Urothelium cell line (cell line): ENCODE measurements around the gene SPACA6.
"Not testable (repeated sequence)": the region's sequence is repeated elsewhere in the genome, so short reads cannot be mapped to it uniquely, and the experiment has no call there.

ENCODE experiments used
- DNase-seq: peaks from one replicate; pipeline ENCODE4 v3.0.0; 2011; ENCODE audit warnings: low spot score, mixed read lengths
- FAIRE-seq: peaks from 2 replicates; lab custom pipeline; 2011; peaks lifted over from hg19 to GRCh38; lab: Jason Lieb, UNC

SPACA6 gene

GRCh38 chr19:51733742-51734522 is 40.8 kb downstream of the SPACA6 start:
- no peak for FAIRE-seq
- no peak for DNase-seq

GRCh38 chr19:51735759-51736449 is 42.8 kb downstream of the SPACA6 start:
- no peak for FAIRE-seq
- DNase-seq = peak; percentile 49

- DNase-seq (no peak), FAIRE-seq (no peak)
Observed at GRCh38 chr19:51737389-51737788, 44.3 kb downstream of the SPACA6 start.

GRCh38 chr19:51737924-51738323 is 44.8 kb downstream of the SPACA6 start:
- FAIRE-seq = no peak

DNA sequence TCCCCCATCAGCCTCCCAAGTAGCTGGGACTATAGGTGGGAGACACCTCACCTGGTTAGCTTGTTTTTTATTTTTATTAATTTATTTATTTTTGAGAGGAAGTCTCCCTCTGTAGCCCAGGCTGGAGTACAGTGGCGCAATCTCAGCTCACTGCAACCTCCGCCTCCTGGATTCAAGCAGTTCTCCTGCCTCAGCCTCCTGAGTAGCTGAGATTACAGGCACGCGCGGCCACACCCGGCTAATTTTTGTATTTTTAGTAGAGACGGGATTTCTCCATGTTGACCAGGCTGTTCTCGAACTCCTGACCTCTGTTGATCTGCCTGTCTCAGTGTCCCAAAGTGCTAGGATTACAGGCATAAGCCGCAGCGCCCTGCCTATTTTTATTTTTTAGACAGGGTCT is 45.4 kb downstream of the SPACA6 start:
- not testable (repeated sequence) for DNase-seq, FAIRE-seq

More at GRCh38 chr19:51737924-51738323, 44.8 kb downstream of the SPACA6 start:
- no peak for DNase-seq

DNA sequence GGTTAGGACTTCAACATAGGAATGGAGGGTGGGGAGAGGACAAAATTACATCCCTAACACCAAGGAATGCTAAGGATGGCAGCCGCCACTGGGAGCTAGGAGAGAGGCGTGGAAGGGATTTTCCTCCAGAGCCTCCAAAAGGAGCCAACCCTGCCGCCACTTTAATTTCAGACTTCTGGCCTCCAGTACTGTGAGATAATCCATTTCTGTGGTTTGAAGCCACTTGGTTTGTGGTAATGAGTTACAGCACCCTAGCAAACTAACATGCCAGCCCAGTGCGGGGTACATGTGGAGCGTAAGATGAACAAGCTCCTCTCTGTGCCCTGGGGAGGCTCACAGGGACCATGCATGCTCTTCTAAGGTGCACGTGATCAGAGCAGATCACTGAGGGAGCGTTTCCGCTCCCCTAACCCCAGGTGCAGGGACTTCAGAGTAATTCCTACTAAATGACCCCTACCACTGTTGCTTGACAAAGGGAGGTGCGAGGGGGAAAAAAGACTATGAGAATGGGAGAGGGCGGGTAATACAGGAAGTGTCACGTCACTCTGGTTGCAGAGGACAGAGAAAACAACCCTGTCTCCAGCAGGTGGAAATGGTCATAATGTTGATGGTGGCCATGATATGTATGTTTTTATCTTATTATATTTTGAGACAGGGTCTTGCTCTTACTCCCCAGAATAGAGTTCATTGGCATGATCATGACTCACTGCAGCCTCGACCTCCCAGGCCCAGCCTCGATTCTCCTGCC is 46.5 kb downstream of the SPACA6 start:
- DNase-seq = no peak
- no peak for FAIRE-seq

DNA sequence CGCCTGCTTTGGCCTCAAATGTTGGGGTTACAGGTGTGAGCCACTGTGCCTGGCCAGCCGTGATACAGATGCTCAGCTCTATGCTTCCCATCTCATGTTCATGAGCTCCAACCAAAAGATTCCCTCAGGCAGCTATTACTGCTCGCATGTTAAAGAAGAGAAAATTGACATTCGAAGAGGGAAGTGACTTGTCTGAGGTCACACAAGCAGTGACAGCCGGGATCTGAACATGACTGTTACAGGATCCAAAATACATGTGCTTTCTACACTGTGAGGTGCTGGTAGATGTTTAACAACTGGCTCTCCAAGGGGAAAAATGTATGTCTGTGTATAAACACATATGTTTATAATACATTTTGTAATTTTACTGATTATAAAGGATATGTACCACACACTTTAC is 47.2 kb downstream of the SPACA6 start:
- no peak for FAIRE-seq
- no peak for DNase-seq

DNA sequence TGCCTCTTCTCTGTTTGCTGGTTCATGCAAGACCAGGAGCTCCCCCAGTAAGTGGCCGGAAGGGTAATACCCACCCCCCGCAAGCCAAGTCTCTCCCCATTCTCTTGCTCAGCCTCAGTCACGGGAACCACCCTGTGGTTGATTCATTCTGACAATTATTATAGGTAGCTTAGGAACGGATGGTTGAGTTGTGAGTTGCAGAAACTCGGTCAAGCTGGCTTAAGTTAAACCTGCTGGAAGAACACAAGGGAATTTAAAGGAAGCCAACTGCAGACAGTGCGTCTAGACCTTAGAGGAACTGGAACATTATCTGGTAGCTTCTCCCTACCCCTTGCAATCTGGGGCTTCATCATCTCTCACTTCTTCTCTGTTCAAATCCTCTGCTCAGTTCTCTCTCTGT is 49.7 kb downstream of the SPACA6 start:
- no peak for FAIRE-seq
- no peak for DNase-seq

DNA sequence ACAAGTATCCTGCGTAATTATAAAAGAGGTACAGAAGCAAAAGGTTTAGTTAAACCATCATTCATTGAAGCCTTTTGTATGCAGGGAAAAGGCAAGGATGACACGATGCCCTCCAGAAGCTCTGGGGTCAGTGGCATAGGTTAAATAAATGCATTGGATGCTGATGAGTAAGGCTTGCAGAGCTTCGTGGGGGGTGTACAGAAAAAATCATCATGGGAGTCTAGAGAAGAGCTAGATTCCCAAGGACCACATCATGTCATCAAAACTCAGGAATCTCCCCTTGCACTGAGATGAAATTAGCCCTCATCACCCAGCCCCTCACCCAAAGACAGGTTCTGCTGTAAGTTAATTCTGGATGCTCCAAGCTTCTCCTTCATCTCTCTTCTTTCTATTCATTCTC is 50.3 kb downstream of the SPACA6 start:
- DNase-seq (no peak), FAIRE-seq (no peak)

DNA sequence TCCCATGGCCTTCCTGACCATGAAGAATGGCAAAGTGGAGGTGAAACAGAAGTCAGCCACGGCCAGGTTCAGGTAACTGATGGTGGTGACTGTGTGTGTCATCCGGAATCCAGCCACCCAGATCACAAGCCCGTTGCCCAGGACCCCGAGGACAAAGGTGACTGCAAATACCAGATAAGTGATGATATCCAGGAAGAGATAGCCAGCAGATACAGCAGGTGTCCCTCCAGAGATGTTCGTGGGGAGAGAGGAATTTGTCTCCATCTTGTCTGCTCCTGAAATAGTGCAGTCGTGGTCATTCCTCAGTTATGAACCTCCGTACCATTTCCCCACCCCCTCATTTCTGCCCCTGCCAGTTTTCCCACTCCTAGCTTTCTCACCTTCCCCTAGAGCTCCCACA is 53.6 kb downstream of the SPACA6 start:
- DNase-seq (no peak), FAIRE-seq (no peak)

GRCh38 chr19:51749979-51750378 is 56.8 kb downstream of the SPACA6 start:
- FAIRE-seq = no peak
- DNase-seq = peak; percentile 57

DNA sequence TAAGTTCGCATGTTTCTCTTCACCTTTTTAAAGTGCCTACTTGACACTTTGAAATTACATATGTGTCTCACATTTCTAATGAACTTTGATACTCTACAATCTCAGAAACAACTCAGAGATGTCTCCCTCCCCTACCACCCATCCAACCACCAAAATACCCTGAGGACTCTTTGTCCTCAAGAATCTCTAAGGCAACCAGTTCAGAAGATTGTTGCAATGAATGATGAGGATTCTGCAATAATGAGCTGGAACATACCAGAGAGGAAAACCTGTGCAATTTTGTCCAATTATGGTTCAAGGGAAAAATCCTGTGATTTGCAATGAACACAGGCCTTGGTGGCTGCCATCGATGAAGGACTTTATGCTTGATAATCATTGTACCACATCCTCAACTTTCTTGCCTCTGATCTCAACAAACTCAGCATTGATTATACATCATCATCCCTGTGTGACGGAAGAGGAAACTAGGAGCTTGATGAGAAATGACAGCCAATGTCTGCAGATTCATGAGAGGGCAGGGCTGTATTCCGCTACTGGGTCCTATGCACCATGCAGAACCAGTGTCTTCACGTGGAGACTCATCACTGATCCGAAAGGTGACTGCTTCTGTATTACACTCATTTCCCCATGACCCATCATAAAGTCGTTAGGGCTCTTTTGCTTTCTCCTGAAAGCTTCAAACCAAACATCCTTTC is 57.4 kb downstream of the SPACA6 start:
- no peak for FAIRE-seq
- DNase-seq = no peak

DNA sequence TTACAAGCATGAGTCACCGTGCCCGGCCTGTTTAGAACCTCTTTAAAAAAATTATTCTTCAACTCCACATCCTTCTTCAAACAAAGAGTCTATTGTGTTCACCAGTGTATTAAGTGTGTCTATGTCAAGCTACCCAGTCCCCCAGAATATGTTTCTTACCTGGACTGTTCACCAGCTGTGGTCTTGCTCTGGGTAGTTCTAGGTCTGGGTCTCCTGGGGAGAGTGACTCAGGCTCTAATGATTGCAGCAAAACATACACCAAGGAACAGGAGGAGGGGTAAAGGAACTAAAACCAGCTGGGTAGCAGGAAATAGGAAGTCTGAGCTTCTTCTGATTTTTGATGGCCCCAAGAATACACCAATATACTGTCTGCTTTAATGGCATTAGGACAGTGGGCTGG is 58.5 kb downstream of the SPACA6 start, which contains the start of gene FPR1:
Gene FPR1, minus strand, starts transcription at position 224 of the 400 bp plus-strand sequence. CDS start 4,884 bp downstream, outside the sequence.
- FAIRE-seq (no peak), DNase-seq (peak; percentile 75)

GRCh38 chr19:51754109-51754508 is 61.0 kb downstream of the SPACA6 start:
- FAIRE-seq = no peak

GRCh38 chr19:51754770-51755169 is 61.6 kb downstream of the SPACA6 start:
- FAIRE-seq (no peak), DNase-seq (no peak)

More at GRCh38 chr19:51754109-51754508, 61.0 kb downstream of the SPACA6 start:
- DNase-seq = no peak
